ENCODE data around the gene MTUS2. TPM values are rescaled to one million over a fixed set of nuclear protein-coding genes. Genes with fewer than 3 reads are reported as not detected.
"Not testable (repeated sequence)": the region's sequence is repeated elsewhere in the genome, so short reads cannot be mapped to it uniquely, and the experiment has no call there.

The MTUS2 gene
- total RNA-seq, 1 donor from 2014 or later = not detected

GRCh38 chr13:29382021-29382420, 561.9 kb downstream of the MTUS2 start:
- DNase-seq = no peak
- Mint-ChIP-seq H3K9me3 (peaks cover 6% of the 10 kb centered on the region), H3K4me3 (no peak overlapping the region), H3K27me3 (no peaks in the 10 kb centered on the region), H3K4me1 (no peaks in the 10 kb centered on the region), H3K36me3 (ENCODE audit: low read depth) (no peaks in the 10 kb centered on the region), H3K27ac (no peak overlapping the region)
- intact Hi-C loops (cut with micrococcal nuclease) = no loop called here

- intact Hi-C loops (cut with micrococcal nuclease) = no loop called here
- Mint-ChIP-seq H3K36me3 (ENCODE audit: low read depth) (no peaks in the 10 kb centered on the region), H3K4me3 (no peak overlapping the region), H3K27ac (no peak overlapping the region), H3K9me3 (peaks cover 6% of the 10 kb centered on the region), H3K27me3 (no peaks in the 10 kb centered on the region), H3K4me1 (no peaks in the 10 kb centered on the region)
- no peak for DNase-seq
Observed at GRCh38 chr13:29383476-29383875, 563.3 kb downstream of the MTUS2 start.

GRCh38 chr13:29384466-29384865, 564.3 kb downstream of the MTUS2 start:
- H3K36me3 Mint-ChIP-seq (ENCODE audit: low read depth) = no peaks in the 10 kb centered on the region
- no peak overlapping the region for H3K27ac Mint-ChIP-seq
- H3K4me1 Mint-ChIP-seq = no peaks in the 10 kb centered on the region
- no peak for DNase-seq
- H3K4me3 Mint-ChIP-seq = no peak overlapping the region
- H3K9me3 Mint-ChIP-seq = peaks cover 4% of the 10 kb centered on the region
- no peaks in the 10 kb centered on the region for H3K27me3 Mint-ChIP-seq
- intact Hi-C loops (cut with micrococcal nuclease) = no loop called here

GRCh38 chr13:29384871-29385270, 564.7 kb downstream of the MTUS2 start:
- H3K27me3 Mint-ChIP-seq = no peaks in the 10 kb centered on the region
- no peak overlapping the region for H3K4me3 Mint-ChIP-seq
- no peak for DNase-seq
- no peak overlapping the region for H3K27ac Mint-ChIP-seq
- H3K36me3 Mint-ChIP-seq (ENCODE audit: low read depth) = no peaks in the 10 kb centered on the region
- peaks cover 3% of the 10 kb centered on the region for H3K9me3 Mint-ChIP-seq
- intact Hi-C loops (cut with micrococcal nuclease) = no loop called here
- no peaks in the 10 kb centered on the region for H3K4me1 Mint-ChIP-seq

- H3K27ac Mint-ChIP-seq = no peak overlapping the region
- no peak for DNase-seq
- intact Hi-C loops (cut with micrococcal nuclease) = no loop called here
- H3K4me1 Mint-ChIP-seq = no peaks in the 10 kb centered on the region
- H3K4me3 Mint-ChIP-seq = no peak overlapping the region
- H3K9me3 Mint-ChIP-seq = peaks cover 3% of the 10 kb centered on the region
- H3K36me3 Mint-ChIP-seq (ENCODE audit: low read depth) = no peaks in the 10 kb centered on the region
- H3K27me3 Mint-ChIP-seq = no peaks in the 10 kb centered on the region
Observed at GRCh38 chr13:29386246-29386645, 566.1 kb downstream of the MTUS2 start.

- DNase-seq; H3K4me3 Mint-ChIP-seq; H3K9me3 Mint-ChIP-seq; H3K27me3 Mint-ChIP-seq; H3K27ac Mint-ChIP-seq; intact Hi-C loops (cut with micrococcal nuclease); H3K4me1 Mint-ChIP-seq; H3K36me3 Mint-ChIP-seq (ENCODE audit: low read depth): not testable (repeated sequence)
Observed at GRCh38 chr13:29390598-29390997, 570.5 kb downstream of the MTUS2 start.

GRCh38 chr13:29396446-29396845, 576.3 kb downstream of the MTUS2 start:
- no peaks in the 10 kb centered on the region for H3K4me1 Mint-ChIP-seq
- peaks cover 2% of the 10 kb centered on the region for H3K27me3 Mint-ChIP-seq
- DNase-seq = no peak
- no peak overlapping the region for H3K27ac Mint-ChIP-seq
- intact Hi-C loops (cut with micrococcal nuclease) = no loop called here
- H3K4me3 Mint-ChIP-seq = no peak overlapping the region
- no peaks in the 10 kb centered on the region for H3K9me3 Mint-ChIP-seq
- no peaks in the 10 kb centered on the region for H3K36me3 Mint-ChIP-seq (ENCODE audit: low read depth)

GRCh38 chr13:29397265-29397664, 577.1 kb downstream of the MTUS2 start:
- H3K9me3 Mint-ChIP-seq = no peaks in the 10 kb centered on the region
- DNase-seq = no peak
- H3K36me3 Mint-ChIP-seq (ENCODE audit: low read depth) = no peaks in the 10 kb centered on the region
- no peaks in the 10 kb centered on the region for H3K4me1 Mint-ChIP-seq
- H3K4me3 Mint-ChIP-seq = no peak overlapping the region
- peaks cover 2% of the 10 kb centered on the region for H3K27me3 Mint-ChIP-seq
- H3K27ac Mint-ChIP-seq = no peak overlapping the region
- intact Hi-C loops (cut with micrococcal nuclease) = no loop called here

- Mint-ChIP-seq H3K4me3 (no peak overlapping the region), H3K27ac (no peak overlapping the region), H3K27me3 (no peaks in the 10 kb centered on the region), H3K9me3 (no peaks in the 10 kb centered on the region), H3K4me1 (no peaks in the 10 kb centered on the region), H3K36me3 (ENCODE audit: low read depth) (no peaks in the 10 kb centered on the region)
- DNase-seq = no peak
- intact Hi-C loops (cut with micrococcal nuclease) = loop anchor here (10.0 kb wide), 1 partner anchor 937 kb away; no protein-coding TSS in a partner anchor
Observed at GRCh38 chr13:29402166-29402636, 582.1 kb downstream of the MTUS2 start.

GRCh38 chr13:29405401-29405800, 585.3 kb downstream of the MTUS2 start:
- no peak for DNase-seq
- Mint-ChIP-seq H3K4me3 (no peak overlapping the region), H3K27ac (no peak overlapping the region), H3K9me3 (no peaks in the 10 kb centered on the region), H3K4me1 (no peaks in the 10 kb centered on the region), H3K36me3 (ENCODE audit: low read depth) (no peaks in the 10 kb centered on the region), H3K27me3 (no peaks in the 10 kb centered on the region)
- intact Hi-C loops (cut with micrococcal nuclease) = loop anchor here (10.0 kb wide), 1 partner anchor 941 kb away; no protein-coding TSS in a partner anchor

GRCh38 chr13:29411481-29411880, 591.3 kb downstream of the MTUS2 start:
- Mint-ChIP-seq H3K4me3 (no peak overlapping the region), H3K4me1 (peaks cover 4% of the 10 kb centered on the region), H3K27ac (no peak overlapping the region), H3K27me3 (peaks cover 1% of the 10 kb centered on the region), H3K9me3 (no peaks in the 10 kb centered on the region), H3K36me3 (ENCODE audit: low read depth) (no peaks in the 10 kb centered on the region)
- DNase-seq = no peak
- intact Hi-C loops (cut with micrococcal nuclease) = no loop called here

- DNase-seq = peak; percentile 8
- Mint-ChIP-seq H3K27ac (no peak overlapping the region), H3K9me3 (no peaks in the 10 kb centered on the region), H3K27me3 (peaks cover 1% of the 10 kb centered on the region), H3K36me3 (ENCODE audit: low read depth) (no peaks in the 10 kb centered on the region), H3K4me1 (no peaks in the 10 kb centered on the region), H3K4me3 (no peak overlapping the region)
- intact Hi-C loops (cut with micrococcal nuclease) = no loop called here
Observed at GRCh38 chr13:29418026-29418425, 597.9 kb downstream of the MTUS2 start.

GRCh38 chr13:29421118-29421517, 601.0 kb downstream of the MTUS2 start:
- intact Hi-C loops (cut with micrococcal nuclease) = no loop called here
- H3K36me3 Mint-ChIP-seq (ENCODE audit: low read depth) = no peaks in the 10 kb centered on the region
- no peak for DNase-seq

GRCh38 chr13:29422015-29422414, 601.9 kb downstream of the MTUS2 start:
- Mint-ChIP-seq H3K4me3 (no peak overlapping the region), H3K36me3 (ENCODE audit: low read depth) (no peaks in the 10 kb centered on the region), H3K27me3 (peaks cover 9% of the 10 kb centered on the region), H3K4me1 (no peaks in the 10 kb centered on the region), H3K27ac (no peak overlapping the region), H3K9me3 (no peaks in the 10 kb centered on the region)
- intact Hi-C loops (cut with micrococcal nuclease) = no loop called here
- no peak for DNase-seq

More at GRCh38 chr13:29421118-29421517, 601.0 kb downstream of the MTUS2 start:
- Mint-ChIP-seq H3K9me3 (no peaks in the 10 kb centered on the region), H3K4me1 (no peaks in the 10 kb centered on the region), H3K27ac (no peak overlapping the region), H3K27me3 (peaks cover 1% of the 10 kb centered on the region), H3K4me3 (no peak overlapping the region)

- Mint-ChIP-seq H3K9me3 (no peaks in the 10 kb centered on the region), H3K27ac (no peak overlapping the region), H3K4me1 (no peaks in the 10 kb centered on the region), H3K27me3 (peaks cover 18% of the 10 kb centered on the region), H3K4me3 (no peak overlapping the region), H3K36me3 (ENCODE audit: low read depth) (no peaks in the 10 kb centered on the region)
- intact Hi-C loops (cut with micrococcal nuclease) = no loop called here
- peak; percentile 16 for DNase-seq
Observed at GRCh38 chr13:29423050-29423449, 602.9 kb downstream of the MTUS2 start.
